ENCODE data around the gene TENM4.

The TENM4 gene

GRCh38 chr11:79449040-79449439 is 8.2 kb upstream of the TENM4 start:
- H3K27me3 ChIP-seq (ENCODE audit: insufficient read depth, low read length): 0 out of 2 replicates have a peak, but pooled peaks cover 3% of the 10 kb centered on the region
- H3K79me2 ChIP-seq (ENCODE audit: control insufficient read depth, insufficient read depth, low read length, unreplicated experiment): no peaks in the 10 kb centered on the region
- no peaks in the 10 kb centered on the region for H3K36me3 ChIP-seq (ENCODE audit: insufficient read depth, low read length)
- H3K4me3 ChIP-seq (ENCODE audit: low read depth, low read length): no peak overlapping the region
- H3K27ac ChIP-seq (ENCODE audit: low read depth, low read length): no peak overlapping the region
- no peak overlapping the region for H2AFZ ChIP-seq (ENCODE audit: low read length, unreplicated experiment)
- H3K4me1 ChIP-seq (ENCODE audit: control insufficient read depth, insufficient read depth, low read length, unreplicated experiment): no peaks in the 10 kb centered on the region

DNA sequence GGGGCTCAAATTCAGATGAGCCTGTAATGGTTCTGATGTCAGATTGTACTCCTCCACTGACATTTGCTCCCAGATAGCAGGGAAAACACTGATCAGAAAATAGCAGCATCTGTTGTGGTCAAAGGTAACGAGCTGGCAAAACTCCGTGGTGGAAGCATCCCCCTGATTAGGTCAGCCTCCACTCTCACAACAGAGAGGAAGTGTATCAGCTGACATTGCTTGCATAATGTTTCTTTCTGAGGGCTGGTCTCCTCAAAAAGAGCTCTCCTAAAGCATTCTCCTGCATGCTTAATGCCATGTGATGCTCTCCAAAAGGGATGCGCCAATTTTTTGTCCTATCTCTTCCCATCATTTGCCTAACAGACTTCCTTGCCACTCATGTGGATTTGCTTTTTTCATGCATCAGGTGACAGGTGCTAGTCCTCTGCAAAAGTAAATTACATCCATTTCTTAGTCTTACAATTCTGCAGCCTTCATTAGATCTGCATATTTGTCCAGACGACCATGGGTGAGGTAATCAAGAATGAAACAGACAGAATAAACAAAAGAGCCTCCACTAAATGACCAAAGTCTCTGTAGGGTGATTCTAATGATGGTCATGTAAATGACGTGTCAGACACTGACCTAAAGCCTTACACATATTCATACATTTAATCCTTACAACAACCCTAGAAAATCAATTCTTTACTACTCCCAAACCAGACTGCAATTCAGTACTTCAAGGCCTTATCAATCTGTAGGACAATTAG is 6.4 kb upstream of the TENM4 start:
- no peak overlapping the region for H2AFZ ChIP-seq (ENCODE audit: low read length, unreplicated experiment)
- H3K27ac ChIP-seq (ENCODE audit: low read depth, low read length): no peak overlapping the region
- H3K27me3 ChIP-seq (ENCODE audit: insufficient read depth, low read length): peaks cover 14% of the 10 kb centered on the region
- no peaks in the 10 kb centered on the region for H3K4me1 ChIP-seq (ENCODE audit: control insufficient read depth, insufficient read depth, low read length, unreplicated experiment)
- no peaks in the 10 kb centered on the region for H3K79me2 ChIP-seq (ENCODE audit: control insufficient read depth, insufficient read depth, low read length, unreplicated experiment)
- no peaks in the 10 kb centered on the region for H3K36me3 ChIP-seq (ENCODE audit: insufficient read depth, low read length)
- no peak overlapping the region for H3K4me3 ChIP-seq (ENCODE audit: low read depth, low read length)

DNA sequence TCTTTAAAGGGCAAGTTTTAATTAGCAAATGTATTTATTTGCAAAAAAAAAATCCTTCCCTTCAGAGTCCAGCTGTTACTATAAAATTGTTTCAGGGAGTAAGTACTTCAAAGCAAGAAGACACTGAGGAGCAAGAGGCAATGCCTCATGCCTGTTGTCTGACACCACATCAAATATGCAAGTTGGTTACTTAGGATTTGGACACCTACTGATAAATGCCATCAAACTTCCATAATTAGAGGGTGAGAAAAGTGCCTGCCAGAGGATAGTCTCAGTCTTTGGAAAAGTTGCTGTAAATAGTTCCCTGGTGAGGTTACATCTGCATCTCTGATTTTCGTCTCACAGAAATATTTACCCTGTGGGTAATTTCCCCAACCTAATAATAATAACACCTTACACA is 4.1 kb upstream of the TENM4 start:
- Histone ChIP-seq H3K4me1 (ENCODE audit: control insufficient read depth, insufficient read depth, low read length, unreplicated experiment) (no peaks in the 10 kb centered on the region), H2AFZ (ENCODE audit: low read length, unreplicated experiment) (no peak overlapping the region), H3K27me3 (ENCODE audit: insufficient read depth, low read length) (peaks cover 33% of the 10 kb centered on the region), H3K4me3 (ENCODE audit: low read depth, low read length) (no peak overlapping the region), H3K27ac (ENCODE audit: low read depth, low read length) (no peak overlapping the region), H3K79me2 (ENCODE audit: control insufficient read depth, insufficient read depth, low read length, unreplicated experiment) (no peaks in the 10 kb centered on the region), H3K36me3 (ENCODE audit: insufficient read depth, low read length) (no peaks in the 10 kb centered on the region)

GRCh38 chr11:79441461-79441875 is 638 bp upstream of the TENM4 start:
- H3K27me3 ChIP-seq (ENCODE audit: insufficient read depth, low read length): peaks cover 68% of the 10 kb centered on the region
- peak overlapping the region; percentile 70 for H3K4me3 ChIP-seq (ENCODE audit: low read depth, low read length)
- H3K79me2 ChIP-seq (ENCODE audit: control insufficient read depth, insufficient read depth, low read length, unreplicated experiment): no peaks in the 10 kb centered on the region

DNA sequence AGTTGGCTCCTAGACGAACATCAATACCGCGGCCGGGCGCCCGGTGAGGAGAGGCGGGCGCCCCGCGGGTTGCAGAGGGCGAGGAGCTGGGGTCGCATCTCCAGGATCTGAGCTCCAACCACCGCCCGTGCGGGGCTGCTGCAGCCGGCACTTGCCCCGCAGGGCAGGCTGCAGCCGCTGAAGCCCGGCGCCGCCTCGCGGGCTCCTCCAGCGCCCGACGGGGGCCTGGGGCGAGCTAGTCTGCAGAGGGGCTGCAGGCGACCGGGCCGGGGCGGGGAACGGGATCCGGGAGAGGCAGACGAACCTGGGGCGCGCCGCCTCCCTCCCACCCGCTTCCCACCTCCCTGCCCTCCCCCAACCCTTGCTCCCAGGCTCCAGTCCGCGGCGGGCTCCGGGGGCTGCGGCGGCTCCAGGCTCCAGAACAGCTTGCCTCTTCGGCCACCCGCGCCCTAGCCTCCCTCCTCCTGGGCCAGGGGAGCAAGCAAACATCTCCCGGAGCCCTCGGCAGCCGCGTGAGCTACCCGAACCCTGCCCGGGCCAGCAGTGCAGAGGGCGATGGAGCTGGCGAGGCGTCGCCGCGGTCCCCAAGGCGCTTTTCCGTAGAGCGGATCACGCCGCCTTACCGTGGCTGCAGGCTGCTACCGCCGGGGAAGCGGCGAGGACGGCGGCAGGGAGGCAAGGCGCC is 802 bp downstream of the TENM4 start:
- Histone ChIP-seq H3K36me3 (ENCODE audit: insufficient read depth, low read length) (no peaks in the 10 kb centered on the region), H2AFZ (ENCODE audit: low read length, unreplicated experiment) (peak overlapping the region; percentile 13), H3K27me3 (ENCODE audit: insufficient read depth, low read length) (peaks cover 73% of the 10 kb centered on the region), H3K79me2 (ENCODE audit: control insufficient read depth, insufficient read depth, low read length, unreplicated experiment) (no peaks in the 10 kb centered on the region), H3K4me1 (ENCODE audit: control insufficient read depth, insufficient read depth, low read length, unreplicated experiment) (no peaks in the 10 kb centered on the region), H3K4me3 (ENCODE audit: low read depth, low read length) (peak overlapping the region; percentile 70), H3K27ac (ENCODE audit: low read depth, low read length) (no peak overlapping the region)

More at GRCh38 chr11:79441461-79441875, 638 bp upstream of the TENM4 start:
- no peaks in the 10 kb centered on the region for H3K36me3 ChIP-seq (ENCODE audit: insufficient read depth, low read length)
- no peaks in the 10 kb centered on the region for H3K4me1 ChIP-seq (ENCODE audit: control insufficient read depth, insufficient read depth, low read length, unreplicated experiment)
- H2AFZ ChIP-seq (ENCODE audit: low read length, unreplicated experiment): no peak overlapping the region
- no peak overlapping the region for H3K27ac ChIP-seq (ENCODE audit: low read depth, low read length)

GRCh38 chr11:79439410-79439885 is 1.4 kb downstream of the TENM4 start:
- Histone ChIP-seq H3K36me3 (ENCODE audit: insufficient read depth, low read length) (no peaks in the 10 kb centered on the region), H3K27me3 (ENCODE audit: insufficient read depth, low read length) (peaks cover 73% of the 10 kb centered on the region), H3K4me3 (ENCODE audit: low read depth, low read length) (peak overlapping the region; percentile 70), H3K79me2 (ENCODE audit: control insufficient read depth, insufficient read depth, low read length, unreplicated experiment) (no peaks in the 10 kb centered on the region), H2AFZ (ENCODE audit: low read length, unreplicated experiment) (no peak overlapping the region), H3K4me1 (ENCODE audit: control insufficient read depth, insufficient read depth, low read length, unreplicated experiment) (no peaks in the 10 kb centered on the region), H3K27ac (ENCODE audit: low read depth, low read length) (no peak overlapping the region)

DNA sequence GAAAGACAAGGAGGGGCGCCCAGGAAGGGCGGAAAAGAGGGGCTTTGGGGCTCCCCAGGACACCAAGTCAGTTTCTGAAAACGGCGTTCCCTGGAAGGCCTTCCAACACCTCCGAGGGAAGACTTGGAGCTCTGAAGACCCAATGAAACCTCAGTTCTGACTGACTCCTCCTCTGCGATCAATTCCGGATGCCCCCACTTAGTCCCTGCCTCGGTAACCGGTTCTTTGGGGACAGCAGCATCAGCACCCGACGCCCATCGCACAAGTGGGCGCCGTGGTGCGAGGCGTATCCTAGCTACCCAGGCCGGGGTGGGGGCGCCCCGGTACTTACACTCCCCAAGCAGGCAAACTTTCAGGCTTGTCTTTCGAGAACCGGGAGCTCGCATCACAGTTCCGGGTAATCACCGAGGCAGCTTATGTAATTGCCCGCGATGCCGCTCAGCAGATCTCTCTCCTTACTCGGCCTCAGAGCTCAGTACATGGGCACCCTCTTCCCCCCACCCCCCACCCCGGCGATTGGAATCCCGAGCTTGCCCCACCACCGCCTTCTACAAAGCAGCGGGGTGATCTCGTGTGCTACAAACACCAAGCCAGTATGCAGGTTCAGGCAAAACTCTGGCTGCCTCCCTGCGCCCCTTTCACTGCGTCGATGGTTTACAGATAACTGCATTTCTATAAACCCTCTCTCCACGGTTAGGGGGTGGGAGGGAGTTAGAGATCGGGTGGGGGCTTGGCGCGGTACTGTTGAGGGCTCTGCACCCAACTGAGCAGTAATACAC is 2.0 kb downstream of the TENM4 start:
- H3K4me1 ChIP-seq (ENCODE audit: control insufficient read depth, insufficient read depth, low read length, unreplicated experiment): no peaks in the 10 kb centered on the region
- no peaks in the 10 kb centered on the region for H3K36me3 ChIP-seq (ENCODE audit: insufficient read depth, low read length)
- no peaks in the 10 kb centered on the region for H3K79me2 ChIP-seq (ENCODE audit: control insufficient read depth, insufficient read depth, low read length, unreplicated experiment)
- H3K4me3 ChIP-seq (ENCODE audit: low read depth, low read length): peak overlapping the region; percentile 70
- H3K27ac ChIP-seq (ENCODE audit: low read depth, low read length): no peak overlapping the region
- no peak overlapping the region for H2AFZ ChIP-seq (ENCODE audit: low read length, unreplicated experiment)
- H3K27me3 ChIP-seq (ENCODE audit: insufficient read depth, low read length): peaks cover 73% of the 10 kb centered on the region

DNA sequence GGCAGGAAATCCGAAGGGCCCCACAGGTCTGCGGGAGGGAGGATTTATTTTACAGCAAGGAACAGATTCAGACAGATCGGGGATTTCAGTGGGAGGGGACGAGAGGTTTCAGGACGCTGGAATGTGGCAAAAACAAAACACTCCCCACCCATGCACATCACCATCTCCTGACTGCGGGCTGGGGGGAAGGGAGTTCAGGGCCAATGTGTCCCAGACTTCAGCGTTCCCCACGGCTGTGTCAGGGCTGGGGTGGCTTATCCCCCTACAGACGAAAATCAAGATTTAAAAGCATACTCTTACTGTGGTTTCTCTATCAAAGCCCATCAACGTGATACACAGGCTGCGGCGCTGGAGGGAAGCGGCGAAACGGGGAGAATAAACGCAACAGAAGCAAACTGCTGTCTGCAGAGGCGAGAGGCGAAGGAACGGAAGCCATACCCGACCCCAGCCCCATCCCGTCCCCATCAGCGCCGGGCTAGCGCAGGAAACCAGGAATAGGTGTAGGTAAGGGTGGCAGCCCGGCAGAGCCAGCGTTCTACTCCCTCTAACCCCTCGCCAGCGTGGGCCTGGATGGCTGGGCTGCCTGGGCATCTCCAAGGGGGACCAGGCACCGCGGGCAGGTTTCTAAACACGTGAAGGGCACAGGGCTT is 2.7 kb downstream of the TENM4 start:
- H3K27me3 ChIP-seq (ENCODE audit: insufficient read depth, low read length): peaks cover 71% of the 10 kb centered on the region
- H3K4me1 ChIP-seq (ENCODE audit: control insufficient read depth, insufficient read depth, low read length, unreplicated experiment): no peaks in the 10 kb centered on the region
- H3K4me3 ChIP-seq (ENCODE audit: low read depth, low read length): peak overlapping the region; percentile 70

GRCh38 chr11:79437278-79437980 is 3.4 kb downstream of the TENM4 start:
- H3K79me2 ChIP-seq (ENCODE audit: control insufficient read depth, insufficient read depth, low read length, unreplicated experiment): no peaks in the 10 kb centered on the region
- peak overlapping the region; percentile 52 for H2AFZ ChIP-seq (ENCODE audit: low read length, unreplicated experiment)
- no peaks in the 10 kb centered on the region for H3K36me3 ChIP-seq (ENCODE audit: insufficient read depth, low read length)
- H3K27ac ChIP-seq (ENCODE audit: low read depth, low read length): no peak overlapping the region
- peak overlapping the region; percentile 70 for H3K4me3 ChIP-seq (ENCODE audit: low read depth, low read length)
- H3K4me1 ChIP-seq (ENCODE audit: control insufficient read depth, insufficient read depth, low read length, unreplicated experiment): no peaks in the 10 kb centered on the region
- H3K27me3 ChIP-seq (ENCODE audit: insufficient read depth, low read length): peaks cover 64% of the 10 kb centered on the region

More for the DNA sequence above, 2.7 kb downstream of the TENM4 start:
- H3K79me2 ChIP-seq (ENCODE audit: control insufficient read depth, insufficient read depth, low read length, unreplicated experiment): no peaks in the 10 kb centered on the region
- no peak overlapping the region for H3K27ac ChIP-seq (ENCODE audit: low read depth, low read length)
- no peaks in the 10 kb centered on the region for H3K36me3 ChIP-seq (ENCODE audit: insufficient read depth, low read length)
- peak overlapping the region; percentile 52 for H2AFZ ChIP-seq (ENCODE audit: low read length, unreplicated experiment)

DNA sequence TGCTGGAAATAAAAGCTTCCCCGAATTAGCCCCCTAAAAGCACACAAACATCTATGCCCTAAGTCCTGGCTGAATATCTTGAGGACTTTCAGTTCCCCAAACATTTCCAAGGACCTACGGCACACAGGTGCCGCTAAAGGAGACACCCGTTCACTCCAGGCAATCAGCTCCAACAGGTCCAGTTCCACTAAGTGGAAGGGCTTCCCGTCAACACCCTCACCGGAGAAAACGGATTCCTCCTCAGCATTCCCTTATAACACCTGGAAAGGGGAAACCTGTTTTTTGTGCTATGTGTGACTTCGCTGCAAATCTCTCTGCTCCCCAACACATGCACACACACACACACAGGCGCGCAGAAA is 3.9 kb downstream of the TENM4 start:
- no peaks in the 10 kb centered on the region for H3K4me1 ChIP-seq (ENCODE audit: control insufficient read depth, insufficient read depth, low read length, unreplicated experiment)
- H3K79me2 ChIP-seq (ENCODE audit: control insufficient read depth, insufficient read depth, low read length, unreplicated experiment): no peaks in the 10 kb centered on the region
- H3K27me3 ChIP-seq (ENCODE audit: insufficient read depth, low read length): peaks cover 61% of the 10 kb centered on the region
- H3K4me3 ChIP-seq (ENCODE audit: low read depth, low read length): peak overlapping the region; percentile 70
- no peaks in the 10 kb centered on the region for H3K36me3 ChIP-seq (ENCODE audit: insufficient read depth, low read length)
- H3K27ac ChIP-seq (ENCODE audit: low read depth, low read length): no peak overlapping the region
- no peak overlapping the region for H2AFZ ChIP-seq (ENCODE audit: low read length, unreplicated experiment)
